ENCODE measurements around the gene ACAN.

Gene ACAN

GRCh38 chr15:88901508-88902220 is 98.4 kb downstream of the ACAN start:
- no peak overlapping the region for H3K27ac ChIP-seq (ENCODE audit: low read depth, low read length)
- H3K36me3 ChIP-seq (ENCODE audit: insufficient read depth, low read length), result no peaks in the 10 kb centered on the region

GRCh38 chr15:88902221-88902835 is 99.1 kb downstream of the ACAN start:
- no peak overlapping the region for H3K4me3 ChIP-seq (ENCODE audit: low read depth, low read length)

More at GRCh38 chr15:88901508-88902220, 98.4 kb downstream of the ACAN start:
- Histone ChIP-seq H3K27me3 (ENCODE audit: insufficient read depth, low read length) (no peaks in the 10 kb centered on the region), H3K4me3 (ENCODE audit: low read depth, low read length) (no peak overlapping the region), H3K79me2 (ENCODE audit: control insufficient read depth, insufficient read depth, low read length, unreplicated experiment) (no peaks in the 10 kb centered on the region), H3K4me1 (ENCODE audit: control insufficient read depth, insufficient read depth, low read length, unreplicated experiment) (peaks cover 26% of the 10 kb centered on the region), H2AFZ (ENCODE audit: low read length, unreplicated experiment) (no peak overlapping the region)

GRCh38 chr15:88902846-88903245 is 99.6 kb downstream of the ACAN start:
- Histone ChIP-seq H3K36me3 (ENCODE audit: insufficient read depth, low read length) (no peaks in the 10 kb centered on the region), H3K27me3 (ENCODE audit: insufficient read depth, low read length) (no peaks in the 10 kb centered on the region), H3K4me3 (ENCODE audit: low read depth, low read length) (no peak overlapping the region), H2AFZ (ENCODE audit: low read length, unreplicated experiment) (no peak overlapping the region), H3K27ac (ENCODE audit: low read depth, low read length) (no peak overlapping the region), H3K4me1 (ENCODE audit: control insufficient read depth, insufficient read depth, low read length, unreplicated experiment) (peaks cover 18% of the 10 kb centered on the region), H3K79me2 (ENCODE audit: control insufficient read depth, insufficient read depth, low read length, unreplicated experiment) (no peaks in the 10 kb centered on the region)

More at GRCh38 chr15:88902221-88902835, 99.1 kb downstream of the ACAN start:
- no peak overlapping the region for H2AFZ ChIP-seq (ENCODE audit: low read length, unreplicated experiment)
- peaks cover 21% of the 10 kb centered on the region for H3K4me1 ChIP-seq (ENCODE audit: control insufficient read depth, insufficient read depth, low read length, unreplicated experiment)
- no peak overlapping the region for H3K27ac ChIP-seq (ENCODE audit: low read depth, low read length)
- H3K36me3 ChIP-seq (ENCODE audit: insufficient read depth, low read length), result no peaks in the 10 kb centered on the region
- H3K27me3 ChIP-seq (ENCODE audit: insufficient read depth, low read length), result no peaks in the 10 kb centered on the region
- no peaks in the 10 kb centered on the region for H3K79me2 ChIP-seq (ENCODE audit: control insufficient read depth, insufficient read depth, low read length, unreplicated experiment)

- Histone ChIP-seq H3K4me1 (ENCODE audit: control insufficient read depth, insufficient read depth, low read length, unreplicated experiment) (peaks cover 20% of the 10 kb centered on the region), H3K36me3 (ENCODE audit: insufficient read depth, low read length) (no peaks in the 10 kb centered on the region), H3K4me3 (ENCODE audit: low read depth, low read length) (no peak overlapping the region), H3K27me3 (ENCODE audit: insufficient read depth, low read length) (no peaks in the 10 kb centered on the region), H3K79me2 (ENCODE audit: control insufficient read depth, insufficient read depth, low read length, unreplicated experiment) (no peaks in the 10 kb centered on the region), H3K27ac (ENCODE audit: low read depth, low read length) (no peak overlapping the region), H2AFZ (ENCODE audit: low read length, unreplicated experiment) (no peak overlapping the region)
These were observed 101.0 kb downstream of the ACAN start for GRCh38 chr15:88904257-88904623.

GRCh38 chr15:88904624-88905327 is 101.5 kb downstream of the ACAN start:
- no peaks in the 10 kb centered on the region for H3K79me2 ChIP-seq (ENCODE audit: control insufficient read depth, insufficient read depth, low read length, unreplicated experiment)
- no peaks in the 10 kb centered on the region for H3K36me3 ChIP-seq (ENCODE audit: insufficient read depth, low read length)
- H3K27ac ChIP-seq (ENCODE audit: low read depth, low read length), result no peak overlapping the region
- H3K4me1 ChIP-seq (ENCODE audit: control insufficient read depth, insufficient read depth, low read length, unreplicated experiment), result peaks cover 24% of the 10 kb centered on the region
- H3K4me3 ChIP-seq (ENCODE audit: low read depth, low read length), result no peak overlapping the region
- no peak overlapping the region for H2AFZ ChIP-seq (ENCODE audit: low read length, unreplicated experiment)
- no peaks in the 10 kb centered on the region for H3K27me3 ChIP-seq (ENCODE audit: insufficient read depth, low read length)

- Histone ChIP-seq H3K79me2 (ENCODE audit: control insufficient read depth, insufficient read depth, low read length, unreplicated experiment) (no peaks in the 10 kb centered on the region), H3K27me3 (ENCODE audit: insufficient read depth, low read length) (no peaks in the 10 kb centered on the region), H3K4me3 (ENCODE audit: low read depth, low read length) (no peak overlapping the region), H3K4me1 (ENCODE audit: control insufficient read depth, insufficient read depth, low read length, unreplicated experiment) (peaks cover 24% of the 10 kb centered on the region), H3K27ac (ENCODE audit: low read depth, low read length) (no peak overlapping the region), H2AFZ (ENCODE audit: low read length, unreplicated experiment) (no peak overlapping the region), H3K36me3 (ENCODE audit: insufficient read depth, low read length) (no peaks in the 10 kb centered on the region)
These were observed 102.3 kb downstream of the ACAN start for GRCh38 chr15:88905576-88905975.

- H3K4me1 ChIP-seq (ENCODE audit: control insufficient read depth, insufficient read depth, low read length, unreplicated experiment), result peaks cover 24% of the 10 kb centered on the region
- no peak overlapping the region for H3K27ac ChIP-seq (ENCODE audit: low read depth, low read length)
- H3K79me2 ChIP-seq (ENCODE audit: control insufficient read depth, insufficient read depth, low read length, unreplicated experiment), result no peaks in the 10 kb centered on the region
- no peaks in the 10 kb centered on the region for H3K36me3 ChIP-seq (ENCODE audit: insufficient read depth, low read length)
- no peak overlapping the region for H3K4me3 ChIP-seq (ENCODE audit: low read depth, low read length)
- no peak overlapping the region for H2AFZ ChIP-seq (ENCODE audit: low read length, unreplicated experiment)
- no peaks in the 10 kb centered on the region for H3K27me3 ChIP-seq (ENCODE audit: insufficient read depth, low read length)
These were observed 102.9 kb downstream of the ACAN start for GRCh38 chr15:88906130-88906529.

GRCh38 chr15:88906551-88906950 is 103.3 kb downstream of the ACAN start:
- Histone ChIP-seq H3K4me1 (ENCODE audit: control insufficient read depth, insufficient read depth, low read length, unreplicated experiment) (peaks cover 24% of the 10 kb centered on the region), H2AFZ (ENCODE audit: low read length, unreplicated experiment) (no peak overlapping the region), H3K27ac (ENCODE audit: low read depth, low read length) (no peak overlapping the region), H3K27me3 (ENCODE audit: insufficient read depth, low read length) (no peaks in the 10 kb centered on the region), H3K4me3 (ENCODE audit: low read depth, low read length) (no peak overlapping the region), H3K79me2 (ENCODE audit: control insufficient read depth, insufficient read depth, low read length, unreplicated experiment) (no peaks in the 10 kb centered on the region), H3K36me3 (ENCODE audit: insufficient read depth, low read length) (no peaks in the 10 kb centered on the region)

- no peak overlapping the region for H3K4me3 ChIP-seq (ENCODE audit: low read depth, low read length)
- no peaks in the 10 kb centered on the region for H3K36me3 ChIP-seq (ENCODE audit: insufficient read depth, low read length)
- H2AFZ ChIP-seq (ENCODE audit: low read length, unreplicated experiment), result no peak overlapping the region
- no peaks in the 10 kb centered on the region for H3K27me3 ChIP-seq (ENCODE audit: insufficient read depth, low read length)
- H3K4me1 ChIP-seq (ENCODE audit: control insufficient read depth, insufficient read depth, low read length, unreplicated experiment), result peaks cover 29% of the 10 kb centered on the region
- H3K79me2 ChIP-seq (ENCODE audit: control insufficient read depth, insufficient read depth, low read length, unreplicated experiment), result no peaks in the 10 kb centered on the region
- no peak overlapping the region for H3K27ac ChIP-seq (ENCODE audit: low read depth, low read length)
These were observed 103.9 kb downstream of the ACAN start for GRCh38 chr15:88907111-88907510.

GRCh38 chr15:88908123-88908522 is 104.9 kb downstream of the ACAN start:
- Histone ChIP-seq H2AFZ (ENCODE audit: low read length, unreplicated experiment) (no peak overlapping the region), H3K4me1 (ENCODE audit: control insufficient read depth, insufficient read depth, low read length, unreplicated experiment) (peaks cover 30% of the 10 kb centered on the region), H3K79me2 (ENCODE audit: control insufficient read depth, insufficient read depth, low read length, unreplicated experiment) (no peaks in the 10 kb centered on the region), H3K4me3 (ENCODE audit: low read depth, low read length) (no peak overlapping the region), H3K27ac (ENCODE audit: low read depth, low read length) (no peak overlapping the region), H3K27me3 (ENCODE audit: insufficient read depth, low read length) (no peaks in the 10 kb centered on the region), H3K36me3 (ENCODE audit: insufficient read depth, low read length) (no peaks in the 10 kb centered on the region)

Measured in ACC112 (cell line).